ENCODE results near the gene MRPL42. TPM values are rescaled to one million over a fixed set of nuclear protein-coding genes. Genes with fewer than 3 reads are reported as not detected.
"Not testable (repeated sequence)": the region's sequence is repeated elsewhere in the genome, so short reads cannot be mapped to it uniquely, and the experiment has no call there.

Gene MRPL42
- polyA plus RNA-seq, 1 of the 3 experiments (the other 2 are of a cell fraction), result 39.5 TPM

GRCh38 chr12:93497456-93497855 lies 30.1 kb downstream of the MRPL42 start:
- H3K9me2 ChIP-seq, result no peaks in the 10 kb centered on the region
- H3K4me3 ChIP-seq (ENCODE audit: low read depth in 2 of 2, low read length in 1 of 2), result no peak overlapping the region
- no peak overlapping the region for H3K27ac ChIP-seq (ENCODE audit: low read depth in 2 of 2, low read length in 1 of 2)
- H3K4me1 ChIP-seq (ENCODE audit: control insufficient read depth in 1 of 2, insufficient read depth in 2 of 2, low read depth in 1 of 2, low read length in 1 of 2), result peaks cover 0 to 2% of the 10 kb centered on the region in 2 experiments; a peak in 1 of 4 replicates
- H3K9me3 ChIP-seq, result no peaks in the 10 kb centered on the region
- ChIA-PET POLR2A (no interaction called here), CTCF (interaction anchor here (1.5 kb wide), 1 partner anchor 604 kb away, joined by 5 read pairs; no protein-coding TSS in a partner anchor)
- no peak overlapping the region for H3K4me2 ChIP-seq
- H3K27me3 ChIP-seq (ENCODE audit: insufficient read depth), result no peaks in the 10 kb centered on the region
- H3K36me3 ChIP-seq (replicated peaks in 1 of 2; ENCODE audit: control insufficient read depth in 1 of 2, insufficient read depth in 2 of 2, low read length in 1 of 2), result peaks cover 27 to 45% of the 10 kb centered on the region in 2 experiments
- peaks cover 24% of the 10 kb centered on the region for H3F3A ChIP-seq (replicated peaks; ENCODE audit: insufficient read depth)
- H2AFZ ChIP-seq (ENCODE audit: low read depth), result no peak overlapping the region
- TF ChIP-seq ELF1 (IDR thresholded peaks at IDR 0.05), result no peak
- TF ChIP-seq CHD2 (IDR thresholded peaks at IDR 0.05; ENCODE audit: low read length, partially characterized antibody), result no peak
- TF ChIP-seq GATA2 (CRISPR knock-in tag; IDR thresholded peaks at IDR 0.05), result no peak
- no peak for TF ChIP-seq RFX5 (IDR thresholded peaks at IDR 0.05; ENCODE audit: low read length)
- TF ChIP-seq POLR2AphosphoS5 (IDR thresholded peaks at IDR 0.05; ENCODE audit: low read depth, low read length), result no peak
- TF ChIP-seq CTCF (IDR thresholded peaks at IDR 0.05), result no peak
- TF ChIP-seq FOXJ3 (CRISPR knock-in tag; IDR thresholded peaks at IDR 0.05), result no peak
- no peak for TF ChIP-seq USF1 (IDR thresholded peaks at IDR 0.05; ENCODE audit: borderline replicate concordance, low read depth)
- TF ChIP-seq MXI1 (IDR thresholded peaks at IDR 0.05; ENCODE audit: low read depth, low read length), result no peak
- no peak for TF ChIP-seq TEAD4 (IDR thresholded peaks at IDR 0.05; ENCODE audit: borderline replicate concordance, insufficient read depth)
- no peak for TF ChIP-seq REST (IDR thresholded peaks at IDR 0.05; ENCODE audit: low read depth, low read length)
- no peak for TF ChIP-seq FOXM1 (IDR thresholded peaks at IDR 0.05; ENCODE audit: low read depth)
- TF ChIP-seq TCF12 (IDR thresholded peaks at IDR 0.05), result no peak
- no peak for TF ChIP-seq MAX (IDR thresholded peaks at IDR 0.05; ENCODE audit: low read depth)
- no peak for TF ChIP-seq NFIC (IDR thresholded peaks at IDR 0.05; ENCODE audit: borderline replicate concordance)
- TF ChIP-seq USF2 (IDR thresholded peaks at IDR 0.05; ENCODE audit: borderline replicate concordance, low read depth, low read length), result no peak
- no peak for TF ChIP-seq JUND (IDR thresholded peaks at IDR 0.05)
- no peak for TF ChIP-seq YY1 (IDR thresholded peaks at IDR 0.05; ENCODE audit: low read depth)
- no peak for TF ChIP-seq FOSL2 (IDR thresholded peaks at IDR 0.05; ENCODE audit: borderline replicate concordance, low read depth)
- WGBS (ENCODE audit: low lambda C conversion rate), result 100% methylated on average over 1 of the region's 1 CpG
- H3K79me2 ChIP-seq (ENCODE audit: insufficient read depth), result no peaks in the 10 kb centered on the region
- no peak overlapping the region for H3K9ac ChIP-seq
- no peak for DNase-seq
- H4K20me1 ChIP-seq (ENCODE audit: insufficient read depth), result no peaks in the 10 kb centered on the region

GRCh38 chr12:93498813-93499212 lies 31.5 kb downstream of the MRPL42 start:
- WGBS (ENCODE audit: low lambda C conversion rate), result no CpG with 5 or more reads among the region's 1 CpG
- H3K9ac ChIP-seq; H3K79me2 ChIP-seq (ENCODE audit: insufficient read depth); H3K27me3 ChIP-seq (ENCODE audit: insufficient read depth); H3K4me3 ChIP-seq (ENCODE audit: low read depth in 2 of 2, low read length in 1 of 2); H3K4me2 ChIP-seq; DNase-seq; H3K27ac ChIP-seq (ENCODE audit: low read depth in 2 of 2, low read length in 1 of 2); H2AFZ ChIP-seq (ENCODE audit: low read depth); H4K20me1 ChIP-seq (ENCODE audit: insufficient read depth); H3K9me2 ChIP-seq; H3K4me1 ChIP-seq (ENCODE audit: control insufficient read depth in 1 of 2, insufficient read depth in 2 of 2, low read depth in 1 of 2, low read length in 1 of 2); CTCF ChIA-PET; POLR2A ChIA-PET; H3K9me3 ChIP-seq: not testable (repeated sequence)
- H3F3A ChIP-seq (replicated peaks; ENCODE audit: insufficient read depth), result peaks cover 29% of the 10 kb centered on the region
- H3K36me3 ChIP-seq (replicated peaks in 1 of 2; ENCODE audit: control insufficient read depth in 1 of 2, insufficient read depth in 2 of 2, low read length in 1 of 2), result peaks cover 31 to 48% of the 10 kb centered on the region in 2 experiments

Data from SK-N-SH (cell line).